H1 (cell line): ENCODE measurements around the gene MPPE1.

ENCODE experiments used
- BCL11A ChIP-seq, 2 experiments: IDR thresholded peaks; one replicate each; pipeline ENCODE4 v1.6.1; 2011; ENCODE audit warnings: low read depth in 2 of 2, low read length in 2 of 2, mild to moderate bottlenecking in 2 of 2
- CBX5 ChIP-seq: fragments of 300-800, 300-1000 bp; sonication (generic); IDR thresholded peaks from 2 replicates; pipeline ENCODE4 v1.7.1; 2016; ENCODE audit warnings: antibody characterized with exemption, low read length, low read depth
- EZH2 ChIP-seq: fragments of 200-600 bp; sonication (generic); IDR thresholded peaks from 2 replicates; pipeline ENCODE4 v1.7.1; 2012; ENCODE audit warnings: low read depth, mild to moderate bottlenecking, moderate library complexity, low read length, inconsistent platforms; ENCODE audit not compliant: severe bottlenecking
- SIN3A ChIP-seq, 2 experiments: IDR thresholded peaks in 1 of 2; conservative IDR thresholded peaks in 1 of 2; 2 replicates each; pipeline ENCODE4 v1.6.1; 2011 to 2012; ENCODE audit warnings: low read length in 2 of 2, improper control_type of control experiment in 1 of 2, low read depth in 1 of 2, mild to moderate bottlenecking in 1 of 2
- YY1 ChIP-seq: IDR thresholded peaks from 2 replicates; pipeline ENCODE4 v1.6.1; 2011; ENCODE audit warnings: low read depth, mild to moderate bottlenecking, low read length
- TF ChIP-seq, protein P1 (sequence below): IDR thresholded peaks from 2 replicates; pipeline ENCODE4 v1.6.1; 2012; ENCODE audit warnings: inconsistent platforms

DNA sequence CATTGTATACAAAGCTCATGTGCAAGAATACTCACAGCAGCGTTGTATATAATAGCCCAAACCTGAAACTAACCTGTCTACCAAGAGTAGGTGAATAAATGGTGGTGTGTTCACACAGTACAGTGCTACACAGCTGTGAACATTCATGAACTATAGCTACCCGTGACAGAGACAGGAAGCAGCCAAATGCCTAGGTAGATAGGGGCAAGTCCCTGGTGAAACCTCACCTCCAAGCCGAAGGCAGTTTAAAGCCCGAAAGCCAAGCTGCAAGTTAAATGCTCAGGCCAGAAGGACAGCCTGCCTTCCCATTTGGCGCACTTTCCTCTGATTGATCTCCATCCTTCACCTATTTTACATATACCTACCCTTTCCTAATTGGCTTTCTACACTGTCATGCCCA, 36.7 kb upstream of the MPPE1 start:
- TF ChIP-seq EZH2, result no peak
- no peak for TF ChIP-seq CBX5
- no peak for TF ChIP-seq YY1
- no peak for TF ChIP-seq SIN3A (conservative IDR thresholded peaks at IDR 0.05 in 1 of 2, IDR thresholded peaks at IDR 0.05 in 1 of 2; ENCODE audit: low read depth in 1 of 2, low read length in 2 of 2)
- TF ChIP-seq, protein P1, sequence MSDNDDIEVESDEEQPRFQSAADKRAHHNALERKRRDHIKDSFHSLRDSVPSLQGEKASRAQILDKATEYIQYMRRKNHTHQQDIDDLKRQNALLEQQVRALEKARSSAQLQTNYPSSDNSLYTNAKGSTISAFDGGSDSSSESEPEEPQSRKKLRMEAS, result no peak
- no peak for TF ChIP-seq BCL11A (IDR thresholded peaks at IDR 0.05; ENCODE audit: low read depth in 2 of 2, low read length in 2 of 2)
